HCT116 (cell line): ENCODE results near the gene C2orf92. TPM values are rescaled to one million over a fixed set of nuclear protein-coding genes. Genes with fewer than 3 reads are reported as not detected.
"Not testable (repeated sequence)": the region's sequence is repeated elsewhere in the genome, so short reads cannot be mapped to it uniquely, and the experiment has no call there.

Source experiments
- ATAC-seq: fragments of 200-7000 bp; cut with Tn5 transposase; 2 replicates; pipeline ENCODE4 v1.9.1; 2020; ENCODE audit warnings: mild to moderate bottlenecking, moderate library complexity
- BruUV-seq: library from RNA; stranded (reverse); fragments of 400-500 nt; replicated peaks from 2 replicates; lab custom pipeline; 2021; lab: Mats Ljungman, UMichigan
- CTCF ChIA-PET: fragments of 300-600 bp; sonication (Branson Sonifier 250); formaldehyde crosslinking; loops from one replicate; lab custom pipeline; 2021; ENCODE audit warnings: antibody characterized with exemption; lab: Charles Lee
- POLR2A ChIA-PET: fragments of 300-600, 350-600 bp; sonication (Branson Sonifier 250); formaldehyde crosslinking; loops from one replicate; lab custom pipeline; 2021; ENCODE audit warnings: antibody characterized with exemption; lab: Charles Lee
- RAD21 ChIA-PET, 2 experiments: fragments of 300-600 bp; sonication (Branson Sonifier 250); formaldehyde crosslinking; loops; one replicate each; lab custom pipeline; 2023; ENCODE audit warnings: low total read pairs in 2 of 2; ENCODE audit not compliant: uncharacterized antibody in 2 of 2, unreplicated experiment in 2 of 2, low non-redundant PET in 1 of 2; lab: Charles Lee
- DNase-seq: peaks from one replicate; pipeline ENCODE4 v3.0.0-alpha.2; 2010; ENCODE audit warnings: low read depth, low spot score
- H2AFZ ChIP-seq: fragments of 200-600 bp; shearing (Covaris generic), sonication (generic); 2 replicates; pipeline ENCODE4 v1.6.1; 2017; ENCODE audit warnings: low read depth, mixed run types, mixed read lengths, antibody characterized with exemption, low read length; ENCODE audit not compliant: poor library complexity, severe bottlenecking
- H3K27ac ChIP-seq: 2 replicates; pipeline ENCODE4 v1.5.1; 2012; ENCODE audit warnings: low read depth, low read length
- H3K27me3 ChIP-seq: fragments of 200-600 bp; sonication (generic); 2 replicates; pipeline ENCODE4 v1.6.1; 2016; ENCODE audit warnings: mixed run types, low read length, mixed read lengths; ENCODE audit not compliant: insufficient read depth
- H3K36me3 ChIP-seq, 2 experiments: fragments of 200-500 bp in 1 of 2; fragments of 200-600 bp in 1 of 2; sonication (Bioruptor generic) in 1 of 2; sonication (generic) in 1 of 2; 2 replicates each; pipeline versions ENCODE4 v1.5.1 to v1.6.1; 2014 to 2016; ENCODE audit warnings: low read length in 2 of 2, inconsistent platforms in 1 of 2, mixed read lengths in 1 of 2, mixed run types in 1 of 2; ENCODE audit not compliant: insufficient read depth in 2 of 2, control insufficient read depth in 1 of 2
- H3K4me1 ChIP-seq, 2 experiments: fragments of 200-600 bp in 1 of 2; sonication (generic) in 1 of 2; 2 replicates each; pipeline versions ENCODE4 v1.5.1 to v1.6.1; 2012 to 2017; ENCODE audit warnings: low read length in 2 of 2, inconsistent platforms in 1 of 2, mild to moderate bottlenecking in 1 of 2, mixed read lengths in 1 of 2, mixed run types in 1 of 2, moderate library complexity in 1 of 2; ENCODE audit not compliant: insufficient read depth in 2 of 2, control insufficient read depth in 1 of 2
- H3K4me2 ChIP-seq: fragments of 200-600 bp; sonication (generic); 2 replicates; pipeline ENCODE4 v1.6.1; 2017; ENCODE audit warnings: mixed run types, low read length, mixed read lengths
- H3K4me3 ChIP-seq, 2 experiments: fragments of 200-600 bp in 1 of 2; sonication (generic) in 1 of 2; replicated peaks in 1 of 2; 2 replicates each; pipeline ENCODE4 v1.5.1; 2011 to 2016; ENCODE audit warnings: low read length in 2 of 2, control low read depth in 1 of 2, low read depth in 1 of 2, mild to moderate bottlenecking in 1 of 2, mixed read lengths in 1 of 2, mixed run types in 1 of 2
- H3K79me2 ChIP-seq: fragments of 200-600 bp; sonication (generic); 2 replicates; pipeline ENCODE4 v1.6.1; 2017; ENCODE audit warnings: mild to moderate bottlenecking, mixed run types, low read length, moderate library complexity, mixed read lengths; ENCODE audit not compliant: insufficient read depth
- H3K9ac ChIP-seq: fragments of 200-600 bp; sonication (generic); 2 replicates; pipeline ENCODE4 v1.6.1; 2016; ENCODE audit warnings: low read length, mixed read lengths
- H3K9me2 ChIP-seq: fragments of 200-600 bp; sonication (generic), shearing (Covaris generic); 2 replicates; pipeline ENCODE4 v1.6.1; 2017; ENCODE audit warnings: mixed run types, mild to moderate bottlenecking, moderate library complexity; ENCODE audit not compliant: insufficient read depth
- H3K9me3 ChIP-seq, 2 experiments: fragments of 200-500 bp in 1 of 2; fragments of 200-600 bp in 1 of 2; sonication (Bioruptor generic) in 1 of 2; sonication (generic) in 1 of 2; 2 replicates each; pipeline ENCODE4 v1.6.1; 2014 to 2017; ENCODE audit warnings: low read length in 2 of 2, mixed read lengths in 2 of 2, inconsistent platforms in 1 of 2, low read depth in 1 of 2, mild to moderate bottlenecking in 1 of 2, mixed run types in 1 of 2, moderate library complexity in 1 of 2; ENCODE audit not compliant: control insufficient read depth in 1 of 2, insufficient read depth in 1 of 2
- H4K20me1 ChIP-seq: fragments of 200-600 bp; sonication (generic), shearing (Covaris generic); 2 replicates; pipeline ENCODE4 v1.6.1; 2017; ENCODE audit warnings: mixed run types, mild to moderate bottlenecking, moderate library complexity; ENCODE audit not compliant: insufficient read depth
- intact Hi-C: fragments of 100-400 bp; cut with micrococcal nuclease; formaldehyde crosslinking; loops from 2 replicates; pipeline ENCODE4 v1.10.0; 2022
- total RNA-seq: library from RNA; stranded (reverse); gene quantifications from one replicate; pipeline ENCODE4 v1.2.1, GENCODE V29; 2021; ENCODE audit not compliant: unreplicated experiment

The C2orf92 gene
- total RNA-seq, 1 experiment from 2014 or later: 3.0 TPM

GRCh38 chr2:97625354-97626048, 44.0 kb upstream of the C2orf92 start:
- intact Hi-C loops, H3K27me3 ChIP-seq, ATAC-seq, H4K20me1 ChIP-seq, POLR2A ChIA-PET, DNase-seq, H3K79me2 ChIP-seq, H2AFZ ChIP-seq, H3K36me3 ChIP-seq, BruUV-seq, H3K9ac ChIP-seq, H3K4me2 ChIP-seq, H3K9me3 ChIP-seq, H3K9me2 ChIP-seq, CTCF ChIA-PET, RAD21 ChIA-PET, H3K4me3 ChIP-seq, H3K27ac ChIP-seq, H3K4me1 ChIP-seq: not testable (repeated sequence)

- DNase-seq, H3K27ac ChIP-seq, POLR2A ChIA-PET, H3K79me2 ChIP-seq, RAD21 ChIA-PET, H3K9ac ChIP-seq, H3K9me2 ChIP-seq, intact Hi-C loops, H3K4me2 ChIP-seq, ATAC-seq, BruUV-seq, H2AFZ ChIP-seq, H3K27me3 ChIP-seq, H3K4me3 ChIP-seq, CTCF ChIA-PET, H4K20me1 ChIP-seq, H3K9me3 ChIP-seq, H3K4me1 ChIP-seq, H3K36me3 ChIP-seq: not testable (repeated sequence)
Observed at GRCh38 chr2:97626049-97626430, 43.5 kb upstream of the C2orf92 start.
